ENCODE results near the gene FOXJ1. TPM values are rescaled to one million over a fixed set of nuclear protein-coding genes. Genes with fewer than 3 reads are reported as not detected.

FOXJ1 gene
- total and polyA plus RNA-seq, 2 of the 4 experiments (the other 2 are of a cell fraction), result 0.05 TPM; not detected in 1

DNA sequence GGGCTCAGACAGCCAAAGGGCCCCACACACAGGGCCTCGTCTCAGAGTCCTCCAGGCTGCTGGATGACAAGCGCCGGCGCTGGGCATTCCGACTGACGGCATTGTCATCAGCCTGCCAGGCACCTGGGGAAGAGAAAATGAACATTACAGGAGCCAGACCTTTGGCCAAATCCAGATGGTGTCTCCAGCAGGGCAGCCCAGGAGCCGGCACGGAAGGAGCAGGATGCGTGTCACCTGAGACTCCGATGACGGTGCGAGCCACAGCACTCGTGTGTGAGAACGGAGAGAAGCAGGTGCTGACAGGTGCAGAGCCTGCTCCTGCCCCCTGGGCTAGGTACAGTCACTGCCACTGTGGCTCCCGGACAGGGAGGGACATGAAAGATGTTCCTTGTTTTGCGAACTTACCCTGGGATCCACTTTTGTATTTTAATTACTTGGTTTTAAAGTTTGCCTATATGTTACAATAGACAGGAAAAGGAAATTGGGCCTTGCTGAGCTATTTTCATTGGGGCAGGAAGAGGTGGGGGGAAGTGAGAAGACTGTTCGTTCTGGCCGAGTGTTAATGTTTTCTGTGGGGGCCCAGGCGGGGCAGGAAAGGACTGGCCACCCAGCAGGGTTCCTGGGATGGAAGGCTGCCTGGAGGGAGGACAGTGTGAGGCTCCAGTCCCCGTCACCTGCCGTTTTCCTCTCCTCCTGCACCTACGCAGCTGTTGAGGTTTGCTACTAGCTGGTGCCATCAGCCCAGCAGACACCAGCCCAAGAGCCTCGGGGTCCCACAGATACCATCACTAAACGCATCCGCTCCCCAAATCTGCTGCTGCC, 4.4 kb upstream of the FOXJ1 start (continued):
- TF ChIP-seq NFE2L2 (IDR thresholded peaks at IDR 0.05; ENCODE audit: low read depth, low read length), result no peak

GRCh38 chr17:76142585-76143041, 1.6 kb upstream of the FOXJ1 start:
- Histone ChIP-seq H4K5ac (ENCODE audit: low read depth, low read length) (no peak overlapping the region), H2BK20ac (ENCODE audit: low read depth, low read length) (no peak overlapping the region), H2BK120ac (ENCODE audit: low read depth, low read length) (no peak overlapping the region), H3K27ac (ENCODE audit: insufficient read depth, low read length) (no peak overlapping the region), H3K9me3 (ENCODE audit: control insufficient read depth, insufficient read depth, low read length) (no peaks in the 10 kb centered on the region), H3K79me1 (ENCODE audit: low read depth in 1 of 2, low read length in 2 of 2) (no peaks in the 10 kb centered on the region), H3K23ac (ENCODE audit: low read depth, low read length) (no peak overlapping the region), H3K18ac (ENCODE audit: low read depth, low read length) (no peak overlapping the region), H4K8ac (ENCODE audit: low read depth in 2 of 2, low read length in 2 of 2) (no peak overlapping the region), H3K14ac (replicated peaks; ENCODE audit: low read depth, low read length) (no peak overlapping the region), H3K56ac (ENCODE audit: extremely low read depth, insufficient read depth, low read length) (no peak overlapping the region), H3K4me3 (ENCODE audit: insufficient read depth, low read depth, low read length) (no peak overlapping the region), H2AK5ac (ENCODE audit: low read depth, low read length) (no peak overlapping the region), H3K4me2 (ENCODE audit: low read depth, low read length) (no peak overlapping the region), H2BK5ac (ENCODE audit: low read depth, low read length, poor library complexity, severe bottlenecking) (no peak overlapping the region), H3K36me3 (ENCODE audit: control insufficient read depth, insufficient read depth, low read length) (no peaks in the 10 kb centered on the region), H2BK15ac (ENCODE audit: low read depth, low read length) (no peak overlapping the region), H3K4ac (ENCODE audit: low read depth, low read length) (no peak overlapping the region), H2AFZ (replicated peaks; ENCODE audit: low read length, poor library complexity) (no peak overlapping the region), H4K20me1 (ENCODE audit: insufficient read depth, low read length) (no peaks in the 10 kb centered on the region), H4K91ac (ENCODE audit: insufficient read depth, low read depth, low read length) (no peak overlapping the region), H3K9me1 (ENCODE audit: insufficient read depth, low read length) (no peaks in the 10 kb centered on the region; the same call in 1 of the 2 replicates), H3K4me1 (ENCODE audit: control insufficient read depth, insufficient read depth, low read length) (no peaks in the 10 kb centered on the region; the same call in 1 of the 2 replicates), H2AK9ac (replicated peaks; ENCODE audit: low read depth, low read length, poor library complexity) (no peak overlapping the region), H3K9ac (ENCODE audit: low read depth, low read length) (no peak overlapping the region), H3K27me3 (ENCODE audit: control insufficient read depth, insufficient read depth, low read length) (peaks cover 50% of the 10 kb centered on the region)
- no peak for ATAC-seq (ENCODE audit: low read depth)
- WGBS, 2 experiments (ENCODE audit: extremely low coverage in 2 of 2, insufficient read length in 1 of 2), result 60% methylated on average over 2 of the region's 6 CpGs; no CpG with 5 or more reads in 1 of the 2 experiments
- intact Hi-C loops (cut with micrococcal nuclease), result no loop called here
- dilution Hi-C loops (cut with HindIII; ENCODE audit: low sequenced_read_pairs, unreplicated experiment), result no loop called here
- no TSS peak for BruUV-seq (replicated peaks)
- CTCF ChIA-PET, result interaction anchor here (0.5 to 0.8 kb wide), 2 partner anchors 8 to 24 kb away, joined by 3 read pairs; no protein-coding TSS in a partner anchor
- in situ Hi-C loops (cut with MboI; ENCODE audit: low sequenced_read_pairs), result no loop called here
- DNase-seq, result no peak
- POLR2A ChIA-PET (ENCODE audit: unreplicated experiment), result no interaction called here
- TF ChIP-seq RCOR1 (IDR thresholded peaks at IDR 0.05; ENCODE audit: insufficient replicate concordance, low read length) (no peak), CEBPB (IDR thresholded peaks at IDR 0.05; ENCODE audit: low read depth, low read length) (no peak), POLR2A (IDR thresholded peaks at IDR 0.05; ENCODE audit: low read depth, low read length) (no peak), BHLHE40 (IDR thresholded peaks at IDR 0.05; ENCODE audit: low read depth, low read length) (no peak), SMC3 (IDR thresholded peaks at IDR 0.05; ENCODE audit: low read depth, low read length) (no peak), MAZ (IDR thresholded peaks at IDR 0.05; ENCODE audit: borderline replicate concordance, low read depth, low read length) (no peak), RFX5 (IDR thresholded peaks at IDR 0.05; ENCODE audit: low read depth, low read length) (no peak), NFE2L2 (IDR thresholded peaks at IDR 0.05; ENCODE audit: low read depth, low read length) (no peak), FOS (IDR thresholded peaks at IDR 0.05; ENCODE audit: low read depth, low read length) (no peak), RAD21 (IDR thresholded peaks at IDR 0.05; ENCODE audit: low read length) (no peak), MXI1 (IDR thresholded peaks at IDR 0.05; ENCODE audit: borderline replicate concordance, low read depth, low read length) (no peak), CHD1 (IDR thresholded peaks at IDR 0.05; ENCODE audit: low read depth, low read length) (no peak), MAFK (IDR thresholded peaks at IDR 0.05; ENCODE audit: low read depth, low read length) (no peak), USF2 (IDR thresholded peaks at IDR 0.05; ENCODE audit: low read depth, low read length) (no peak)
- TF ChIP-seq, protein P1, sequence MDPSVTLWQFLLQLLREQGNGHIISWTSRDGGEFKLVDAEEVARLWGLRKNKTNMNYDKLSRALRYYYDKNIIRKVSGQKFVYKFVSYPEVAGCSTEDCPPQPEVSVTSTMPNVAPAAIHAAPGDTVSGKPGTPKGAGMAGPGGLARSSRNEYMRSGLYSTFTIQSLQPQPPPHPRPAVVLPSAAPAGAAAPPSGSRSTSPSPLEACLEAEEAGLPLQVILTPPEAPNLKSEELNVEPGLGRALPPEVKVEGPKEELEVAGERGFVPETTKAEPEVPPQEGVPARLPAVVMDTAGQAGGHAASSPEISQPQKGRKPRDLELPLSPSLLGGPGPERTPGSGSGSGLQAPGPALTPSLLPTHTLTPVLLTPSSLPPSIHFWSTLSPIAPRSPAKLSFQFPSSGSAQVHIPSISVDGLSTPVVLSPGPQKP (IDR thresholded peaks at IDR 0.05; ENCODE audit: borderline replicate concordance, low read depth, low read length), result no peak

All from IMR-90 (cell line).